G401.6 (cell line): ENCODE results near the gene CTNNBL1.
"Not testable (repeated sequence)": the region's sequence is repeated elsewhere in the genome, so short reads cannot be mapped to it uniquely, and the experiment has no call there.

Experiments
- FAIRE-seq: peaks from 2 replicates; lab custom pipeline; 2012; peaks lifted over from hg19 to GRCh38; lab: Jason Lieb, UNC

CTNNBL1 gene

DNA sequence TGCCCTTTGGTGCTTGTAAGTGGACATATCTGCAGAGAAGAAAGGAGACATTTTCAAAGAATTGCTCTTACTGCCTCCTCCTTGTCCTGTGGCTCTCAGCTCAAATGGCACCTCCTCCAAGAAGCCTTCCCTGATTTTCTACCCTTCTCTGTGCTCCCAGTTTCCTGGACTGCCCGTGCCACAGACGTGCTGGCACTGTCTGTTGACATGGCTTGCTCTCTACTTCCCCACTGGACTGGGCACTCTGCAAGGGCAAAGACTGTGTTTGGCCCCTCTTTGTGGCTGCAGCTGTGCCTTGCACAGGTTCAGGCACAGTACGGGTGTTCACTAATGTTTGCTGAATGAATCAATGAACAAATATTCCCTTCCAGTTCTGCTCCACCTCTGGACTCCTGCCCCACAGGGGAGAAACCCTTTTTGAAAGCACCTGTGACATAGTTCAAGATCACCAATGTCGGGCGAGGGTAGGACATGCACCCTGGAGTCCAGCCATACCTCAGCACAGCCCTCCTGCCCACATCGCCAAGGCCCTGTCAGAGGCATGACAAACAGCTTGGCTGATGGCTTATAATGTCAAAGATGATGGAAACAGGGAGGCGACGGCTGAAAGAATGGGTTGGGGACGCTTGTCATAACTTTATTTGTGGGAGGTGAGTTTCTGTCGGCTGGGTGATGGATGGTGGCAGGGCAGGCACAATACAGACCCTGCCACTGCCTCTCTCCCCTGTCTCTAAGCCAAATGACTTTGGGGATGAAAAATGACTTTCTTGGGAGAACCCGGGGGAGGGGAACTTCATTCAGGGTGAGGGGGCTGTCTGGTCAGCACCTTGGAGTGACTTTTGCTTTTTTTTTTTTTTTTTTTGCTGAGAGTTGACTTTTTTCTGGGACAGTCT, 15.6 kb upstream of the CTNNBL1 start:
- no peak for FAIRE-seq

DNA sequence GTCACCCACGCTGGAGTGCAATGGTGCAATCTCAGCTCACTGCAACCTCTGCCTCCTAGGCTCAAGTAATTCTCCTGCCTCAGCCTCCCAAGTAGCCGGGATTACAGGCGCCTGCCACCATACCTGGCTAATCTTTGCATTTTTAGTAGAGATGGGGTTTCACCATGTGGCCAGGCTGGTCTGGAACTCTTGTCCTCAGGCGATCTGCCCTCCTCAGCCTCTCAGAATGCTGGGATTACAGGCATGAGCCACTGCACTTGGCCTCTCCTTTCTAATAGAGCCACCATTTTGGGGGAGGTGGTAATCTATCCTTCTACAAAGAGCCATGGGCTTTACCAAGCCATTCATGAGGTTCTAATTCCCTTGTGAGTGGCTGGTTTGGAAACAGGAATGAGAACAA, 14.1 kb upstream of the CTNNBL1 start:
- not testable (repeated sequence) for FAIRE-seq

DNA sequence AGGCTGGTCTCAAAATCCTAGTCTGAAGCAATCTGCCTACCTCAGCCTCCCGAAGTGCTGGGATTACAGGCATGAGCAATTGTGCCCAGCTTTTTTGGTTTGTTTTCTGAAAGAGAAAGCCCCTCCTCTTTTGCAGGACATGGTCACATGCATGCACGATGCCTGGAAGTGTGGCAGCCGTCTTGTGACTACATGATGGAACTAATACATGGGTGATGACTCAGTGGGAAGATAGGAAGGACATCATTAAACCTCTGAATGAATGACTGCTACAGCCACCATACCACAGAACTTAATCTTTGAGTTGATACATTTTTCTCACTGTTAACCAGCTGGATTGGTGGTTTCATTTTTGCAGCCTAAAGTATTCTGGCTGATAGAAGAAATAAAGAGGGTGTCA, 13.4 kb upstream of the CTNNBL1 start:
- FAIRE-seq: no peak

DNA sequence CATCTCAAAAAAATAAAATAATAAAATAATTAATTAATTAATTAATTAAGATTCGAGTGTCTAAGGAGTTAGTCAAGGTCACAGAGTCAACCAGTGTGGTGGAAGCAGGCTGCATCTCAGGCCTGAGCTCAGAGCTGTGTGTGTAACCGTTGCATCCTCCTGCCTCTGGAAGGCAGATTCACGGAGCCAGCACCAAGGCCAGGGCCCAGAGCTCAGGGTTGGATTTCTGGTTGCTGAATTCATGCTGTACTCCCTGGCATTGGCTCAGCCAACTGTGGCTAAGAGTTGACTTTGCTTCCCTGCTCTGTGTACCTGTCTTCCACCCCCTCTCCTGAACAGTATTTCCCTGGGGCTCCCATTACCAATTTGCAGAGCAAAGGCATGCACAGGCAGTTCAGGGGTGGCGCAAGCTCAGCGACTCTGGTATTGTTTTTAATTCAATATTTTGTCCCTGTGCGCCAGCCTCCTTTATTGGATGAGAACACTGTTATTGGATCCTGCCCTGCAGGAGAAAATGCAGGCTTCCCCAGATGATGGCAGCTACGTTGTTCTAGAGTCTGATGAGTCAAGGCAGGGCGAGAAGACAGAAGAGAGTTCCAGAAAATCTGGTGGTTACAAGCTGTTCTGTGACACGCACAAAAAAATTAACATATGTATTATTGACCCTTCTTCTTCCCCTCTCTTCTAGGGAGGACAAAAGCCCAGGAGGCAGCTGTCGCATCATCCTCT, 12.3 kb upstream of the CTNNBL1 start:
- no peak for FAIRE-seq

DNA sequence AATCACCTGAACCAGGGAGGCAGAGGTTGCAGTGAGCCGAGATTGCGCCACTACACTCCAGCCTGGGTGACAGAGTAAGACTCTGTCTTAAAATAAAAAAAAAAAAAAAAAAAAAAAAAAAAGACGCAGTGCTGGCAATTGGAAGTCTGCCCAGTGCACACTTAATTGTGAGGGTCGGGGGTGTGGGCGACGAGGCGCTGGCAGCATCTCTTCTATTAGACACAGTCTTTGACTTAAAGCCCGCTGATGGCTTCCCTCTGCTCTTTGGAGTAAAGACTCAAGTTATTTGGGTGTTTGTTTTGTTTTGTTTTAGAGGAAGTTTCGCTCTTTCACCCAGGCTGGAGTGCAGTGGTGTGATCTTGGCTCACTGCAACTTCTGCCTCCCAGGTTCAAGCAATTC, 10.7 kb upstream of the CTNNBL1 start:
- FAIRE-seq: not testable (repeated sequence)

DNA sequence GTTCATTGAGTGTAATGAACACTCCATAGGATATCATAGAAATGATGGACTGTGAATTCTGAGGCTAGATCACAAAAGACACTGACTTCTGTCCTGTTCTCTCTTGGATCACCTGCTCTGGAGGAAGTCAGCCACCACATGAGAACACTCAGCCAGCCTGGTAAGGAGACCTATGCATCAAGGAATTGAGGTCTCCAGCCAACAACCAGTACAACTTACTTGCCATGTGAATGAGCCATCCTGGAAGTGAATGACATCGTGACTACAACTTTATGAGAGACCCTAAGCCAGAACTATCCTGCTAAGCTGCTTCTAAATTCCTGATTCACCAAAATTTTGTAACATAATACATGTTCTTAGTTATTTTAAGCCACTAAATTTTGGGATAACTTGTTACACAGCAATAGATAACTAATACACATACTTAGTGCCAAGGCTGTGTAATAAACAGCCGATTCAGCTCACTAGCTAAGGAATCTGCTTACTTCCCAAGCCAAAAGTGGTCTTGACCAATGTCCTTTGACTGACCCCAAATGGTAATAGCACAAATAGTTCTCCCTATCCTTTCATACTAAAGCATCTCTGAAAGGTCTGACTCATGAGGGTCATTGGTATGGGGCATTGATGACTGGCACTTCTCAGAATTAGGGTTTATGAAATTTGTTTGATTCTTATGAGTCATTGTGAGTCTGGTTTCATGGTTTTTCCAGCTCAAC, 6.9 kb upstream of the CTNNBL1 start:
- FAIRE-seq: no peak

DNA sequence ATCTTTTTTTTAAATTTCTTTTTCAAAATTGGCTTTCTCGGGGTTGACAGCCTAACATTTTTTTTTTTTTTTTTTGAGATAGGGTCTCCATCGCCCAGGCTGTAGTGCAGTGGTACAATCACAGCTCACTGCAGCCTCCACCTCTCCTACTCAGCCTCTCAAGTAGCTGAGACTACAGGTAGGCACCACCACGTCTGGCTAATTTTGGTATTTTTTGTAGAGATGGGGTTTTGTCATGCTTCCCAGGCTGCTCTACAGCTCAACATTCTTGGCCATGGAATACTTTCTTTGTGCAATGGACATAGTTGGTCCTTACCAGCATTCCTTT, 6.4 kb upstream of the CTNNBL1 start:
- no peak for FAIRE-seq

DNA sequence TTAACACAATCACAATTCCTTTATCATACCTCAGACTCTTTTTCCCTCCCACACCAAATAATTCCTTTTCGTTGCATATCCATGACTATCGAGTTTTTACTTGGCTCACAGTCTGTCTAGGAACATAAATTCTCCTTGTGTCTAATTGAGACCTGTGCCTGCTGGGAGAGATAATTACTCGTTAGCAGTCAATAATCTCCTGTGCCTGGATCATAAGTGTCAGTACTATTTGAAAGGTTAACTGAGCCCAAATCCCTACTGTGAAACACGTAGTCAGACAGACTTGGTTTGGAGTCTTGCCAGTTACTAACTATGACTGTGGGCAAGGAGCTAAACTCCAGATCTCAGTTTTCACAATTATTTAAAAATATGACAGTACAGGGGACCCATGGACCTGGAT, 5.7 kb upstream of the CTNNBL1 start:
- FAIRE-seq: no peak

DNA sequence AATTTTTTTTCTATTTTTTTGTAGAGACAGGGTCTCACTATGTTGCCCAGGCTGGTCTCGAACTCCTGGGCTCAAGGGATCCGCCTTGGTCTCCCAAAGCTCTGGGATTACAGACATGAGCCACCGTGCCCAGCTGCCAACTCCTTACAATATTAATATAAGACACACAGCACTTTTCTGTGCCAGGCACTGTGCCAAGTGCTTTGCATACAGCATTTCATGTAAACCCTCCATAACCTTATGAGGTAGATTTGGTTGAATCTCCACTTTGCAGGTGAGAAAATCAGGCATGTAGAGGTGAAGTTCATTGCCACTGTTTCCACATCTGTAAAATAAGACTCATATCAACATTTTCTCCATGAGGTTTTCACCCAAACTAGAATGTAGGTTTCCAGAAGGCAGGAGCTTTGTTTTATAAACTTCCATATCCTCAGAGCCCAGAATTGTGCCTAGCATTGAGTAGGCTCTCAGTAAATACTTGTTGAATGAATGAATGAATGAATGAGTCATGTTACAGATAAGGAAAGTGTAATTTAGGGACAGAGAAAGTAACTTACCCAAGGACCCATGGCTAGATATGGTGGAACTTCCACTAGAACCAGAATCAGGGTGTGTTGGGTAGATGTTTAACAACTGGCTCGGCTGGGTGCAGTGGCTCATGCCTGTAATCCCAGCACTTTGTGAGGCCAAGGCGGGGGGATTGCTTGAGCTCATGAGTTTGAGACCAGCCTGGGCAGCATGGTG, 3.0 kb upstream of the CTNNBL1 start:
- FAIRE-seq: no peak

DNA sequence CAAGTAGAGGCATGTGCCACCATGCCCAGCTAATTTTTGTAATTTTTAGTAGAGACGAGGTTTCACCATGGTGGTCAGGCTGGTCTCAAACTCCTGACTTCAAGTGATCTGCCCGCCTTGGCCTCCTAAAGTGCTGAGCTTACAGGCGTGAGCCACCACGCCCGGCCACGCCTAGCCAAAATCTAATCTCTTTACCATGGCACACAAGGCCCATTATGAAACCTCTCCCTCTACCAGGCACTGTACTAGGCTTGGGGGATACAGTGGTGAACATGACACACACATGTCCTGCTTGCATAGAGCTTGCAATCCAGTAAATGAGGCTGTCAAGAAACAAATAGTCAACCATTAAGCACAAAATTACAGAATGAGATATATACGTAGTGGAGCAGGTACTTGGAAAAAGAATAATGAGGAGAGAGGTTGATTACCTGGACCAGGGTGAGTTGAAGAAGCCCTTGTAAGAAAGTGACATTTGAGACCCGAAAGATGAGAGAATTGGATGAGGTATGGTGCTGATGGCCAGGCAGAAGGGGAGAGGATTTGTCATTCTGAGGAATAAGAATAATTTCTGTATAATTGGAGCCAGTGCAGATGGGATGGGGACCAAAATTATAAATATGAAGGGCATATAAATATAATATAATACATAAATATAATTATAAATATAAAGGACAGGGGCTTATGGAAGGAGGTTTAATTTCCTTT, 1.2 kb upstream of the CTNNBL1 start:
- no peak for FAIRE-seq

DNA sequence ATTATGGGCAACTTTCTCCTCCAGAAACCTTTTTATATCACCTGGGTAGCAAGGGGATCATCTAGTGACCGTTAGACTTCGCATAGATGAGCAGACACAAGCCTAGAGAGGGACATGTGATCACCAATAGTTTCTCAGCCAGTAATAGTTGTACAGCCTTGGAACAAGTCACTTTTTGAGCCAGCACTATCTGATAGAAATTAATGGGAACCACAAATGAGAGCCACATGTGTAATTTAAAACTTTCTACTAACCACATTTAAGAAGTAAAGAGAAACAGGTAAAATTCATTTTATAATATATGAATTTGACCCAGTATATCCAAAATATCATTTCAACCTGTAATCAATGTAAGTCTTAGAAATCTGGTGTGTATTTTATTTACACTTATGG, 592 bp upstream of the CTNNBL1 start:
- no peak for FAIRE-seq

DNA sequence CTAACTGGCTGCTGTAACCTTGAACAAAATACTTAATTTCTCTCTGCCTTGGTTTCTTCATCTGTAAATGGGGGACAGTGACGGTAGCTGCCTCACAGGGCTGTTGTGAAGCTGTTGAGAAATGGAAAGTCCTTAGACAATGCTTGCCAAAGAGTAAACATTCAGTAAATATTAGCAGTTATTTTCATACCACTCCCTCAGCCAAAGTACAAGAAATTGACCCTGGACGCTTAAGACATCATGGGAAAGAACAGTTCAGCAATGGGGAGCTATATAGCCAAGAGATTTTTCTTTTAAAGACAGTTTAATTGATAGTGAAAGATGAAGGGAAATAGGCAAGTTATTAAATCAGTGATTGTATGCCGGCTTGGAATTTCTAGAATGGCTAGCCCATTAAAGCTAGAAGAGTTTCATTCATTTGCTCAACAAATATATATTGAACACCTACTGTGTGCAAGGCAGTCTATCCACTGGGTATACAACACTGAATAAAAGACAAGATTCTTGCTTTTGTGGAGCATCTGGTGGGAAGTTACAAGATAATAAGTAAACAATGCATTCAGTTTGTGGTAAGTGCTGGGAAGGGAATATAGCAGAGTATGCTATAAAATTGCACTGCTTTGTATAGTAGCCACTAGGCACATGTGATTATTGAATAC, 2.0 kb downstream of the CTNNBL1 start:
- no peak for FAIRE-seq

DNA sequence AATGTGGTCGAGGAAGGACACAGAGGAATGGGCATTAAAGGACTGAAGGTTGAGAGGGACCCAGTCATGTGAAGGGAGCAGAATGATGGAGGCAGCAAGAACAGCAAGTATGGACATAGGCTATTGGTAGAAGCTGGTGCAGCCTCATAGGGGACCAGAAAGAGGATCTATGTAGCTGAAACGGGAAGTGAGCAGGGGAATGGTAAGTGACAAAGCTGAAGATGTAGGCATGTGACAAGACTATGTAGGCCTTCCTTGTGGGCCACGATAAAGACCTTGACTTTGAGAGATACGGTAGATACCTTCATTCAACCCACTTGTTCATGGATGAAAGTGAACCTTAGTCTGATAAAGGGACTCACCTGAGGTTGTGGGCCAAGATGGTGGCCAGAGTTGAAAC, 3.5 kb downstream of the CTNNBL1 start:
- no peak for FAIRE-seq

DNA sequence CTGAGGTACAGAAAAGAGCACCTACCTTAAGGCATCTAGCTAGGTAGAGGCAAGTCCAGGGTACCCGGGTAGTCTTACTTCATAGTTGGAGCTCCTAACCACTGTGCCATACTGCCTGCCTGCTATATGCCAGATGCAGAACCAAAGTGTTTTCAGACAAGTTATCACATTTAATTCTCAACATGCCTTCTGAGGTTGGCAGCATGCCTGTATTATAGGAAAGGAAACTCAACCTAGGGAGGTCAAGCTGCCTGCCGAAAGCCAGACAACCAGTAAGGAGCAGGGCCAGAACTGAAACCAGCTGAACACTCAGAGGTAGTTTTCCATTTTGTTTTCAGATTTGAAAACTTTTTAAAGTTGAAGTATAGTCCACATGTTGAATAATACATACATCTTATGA, 5.4 kb downstream of the CTNNBL1 start:
- FAIRE-seq: no peak

DNA sequence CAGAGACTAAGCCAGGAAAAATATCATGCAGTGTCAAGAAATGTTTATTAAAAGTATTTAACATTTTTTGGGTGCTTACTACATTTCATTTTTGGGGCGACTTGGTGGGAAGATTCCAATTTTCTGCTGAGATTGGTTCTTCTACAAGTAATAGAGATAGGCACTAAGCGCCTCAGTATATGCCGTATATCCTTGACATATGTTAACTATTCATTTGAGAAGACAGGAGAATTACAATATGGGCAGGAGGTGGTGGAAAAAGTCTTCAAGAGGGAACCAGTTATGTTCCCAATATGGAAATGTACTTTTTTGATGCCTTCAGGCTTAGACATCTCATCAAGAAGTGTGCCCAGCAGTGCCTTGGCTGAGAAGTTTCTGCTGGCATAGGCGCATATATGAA, 6.5 kb downstream of the CTNNBL1 start:
- no peak for FAIRE-seq

DNA sequence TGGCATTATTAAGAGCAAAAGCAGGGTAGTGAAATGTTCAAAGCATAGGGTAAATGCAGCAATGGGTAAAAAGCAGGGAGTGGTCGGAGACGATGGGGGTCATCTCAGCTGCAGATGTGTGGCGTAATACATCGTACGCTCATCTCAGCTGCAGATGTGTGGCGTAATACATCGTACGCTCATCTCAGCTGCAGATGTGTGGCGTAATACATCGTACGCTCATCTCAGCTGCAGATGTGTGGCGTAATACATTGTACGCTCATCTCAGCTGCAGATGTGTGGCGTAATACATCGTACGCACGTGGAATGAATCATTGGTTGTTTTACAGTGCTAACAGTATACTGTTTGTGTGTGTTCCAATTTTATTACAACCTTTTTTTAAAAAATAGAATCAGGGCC, 7.8 kb downstream of the CTNNBL1 start:
- not testable (repeated sequence) for FAIRE-seq

DNA sequence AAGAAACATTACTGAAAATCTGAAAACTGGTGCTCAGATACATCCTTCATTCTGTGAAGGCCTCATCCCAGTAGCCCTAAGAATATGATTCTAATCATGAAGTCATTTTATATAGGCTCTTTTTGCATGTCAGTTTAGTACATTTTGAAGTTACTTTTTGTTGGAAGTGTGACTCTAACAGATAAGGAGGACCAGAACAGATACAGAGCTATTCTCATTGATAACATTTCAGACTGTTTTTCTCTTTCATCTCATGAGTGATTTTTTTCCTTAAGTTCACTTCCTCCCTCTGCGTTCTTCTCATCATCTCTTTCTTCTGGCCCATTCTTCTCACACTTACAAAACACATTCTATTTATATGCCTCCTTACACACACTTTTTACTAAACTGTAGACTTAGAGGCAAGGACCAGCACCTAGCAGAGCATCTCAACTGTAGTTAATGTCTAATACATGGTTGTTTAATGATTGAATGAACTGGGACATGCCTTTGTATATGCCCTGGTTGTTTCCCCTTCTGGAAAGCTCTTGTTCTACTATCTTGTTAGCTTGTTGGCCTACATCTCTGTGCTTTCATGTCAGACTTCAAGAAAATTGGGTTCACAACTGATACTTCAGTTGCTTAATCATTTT, 8.7 kb downstream of the CTNNBL1 start:
- no peak for FAIRE-seq

DNA sequence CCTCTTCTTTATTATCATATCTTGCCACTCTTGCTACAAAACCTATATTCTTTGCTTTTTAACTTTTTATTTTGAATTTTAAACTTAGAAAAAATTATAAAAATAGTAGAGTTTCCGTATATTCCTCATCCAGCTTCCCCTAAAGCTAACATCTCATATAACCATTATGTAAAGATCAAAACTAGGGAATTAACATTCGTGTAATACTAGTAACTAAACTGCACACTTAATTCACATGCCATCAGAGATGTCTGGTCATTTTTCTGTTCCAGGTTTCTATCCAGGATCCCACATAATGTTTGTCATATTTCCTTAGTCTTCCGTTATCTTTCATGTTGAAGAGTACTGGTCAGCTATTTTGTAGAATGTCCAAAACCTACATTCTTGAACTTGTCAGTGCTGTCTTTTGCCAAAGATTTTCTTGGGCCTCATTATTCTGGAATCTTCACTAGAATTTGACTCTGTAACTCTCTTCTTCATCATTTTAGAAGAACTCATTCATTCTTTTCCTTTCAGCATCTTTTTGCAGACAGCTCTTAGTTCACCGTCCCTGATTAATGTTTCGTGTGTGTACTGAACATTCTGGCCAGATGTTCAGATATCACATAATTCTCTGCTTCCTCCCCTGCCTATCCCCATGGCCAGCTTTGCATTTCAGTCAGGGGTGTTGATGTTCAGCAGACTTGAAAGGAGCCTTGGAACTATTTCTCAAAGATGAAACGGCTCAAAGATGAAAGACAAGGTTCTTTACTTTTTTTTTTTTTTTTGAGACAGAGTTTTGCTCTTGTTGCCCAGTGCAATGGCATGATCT, 9.4 kb downstream of the CTNNBL1 start:
- FAIRE-seq: no peak

DNA sequence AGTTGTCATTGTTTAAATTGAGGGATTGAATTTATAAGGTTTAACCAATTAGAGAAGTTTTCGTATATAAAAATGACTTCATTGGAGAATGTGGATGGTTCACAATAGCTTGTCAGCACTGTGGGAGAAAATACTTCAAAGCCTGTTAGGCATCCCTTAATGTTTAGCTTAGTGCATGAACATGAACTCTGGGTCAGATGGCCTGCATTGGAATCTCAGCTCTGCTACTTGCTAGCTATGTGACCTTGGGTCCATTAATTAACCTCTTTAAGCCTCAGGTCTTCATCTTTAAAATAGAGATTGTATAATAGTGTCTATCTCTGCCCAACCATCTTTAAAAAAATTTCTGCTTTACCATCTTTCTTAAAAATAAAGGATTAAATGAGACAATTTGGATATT, 11.1 kb downstream of the CTNNBL1 start:
- FAIRE-seq: no peak

DNA sequence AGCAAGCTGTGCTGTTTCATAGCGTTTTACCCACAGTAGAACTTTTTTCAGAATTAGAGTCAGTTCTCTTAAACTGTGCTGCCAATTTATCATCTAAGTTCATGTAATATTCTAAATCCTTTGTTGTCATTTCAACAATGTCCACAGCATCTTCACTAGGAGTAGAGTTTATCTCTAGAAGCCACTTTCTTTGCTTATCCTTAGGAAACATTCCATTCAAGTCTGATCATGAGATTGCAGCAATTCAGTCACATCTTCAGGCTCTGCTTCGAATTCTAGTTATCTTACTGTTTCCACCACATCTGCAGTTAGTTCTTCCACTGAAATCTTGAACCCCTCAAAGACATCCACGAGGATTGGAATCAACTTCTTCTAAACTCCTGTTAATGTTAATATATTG, 12.5 kb downstream of the CTNNBL1 start:
- no peak for FAIRE-seq
